ENCODE measurements around the gene SYNE2. TPM values are rescaled to one million over a fixed set of nuclear protein-coding genes. Genes with fewer than 3 reads are reported as not detected.

The SYNE2 gene
- total RNA-seq, 2 experiments from 2014 or later = 69.3 to 143 TPM

GRCh38 chr14:64074961-64075612 is 222.3 kb downstream of the SYNE2 start:
- no peaks in the 10 kb centered on the region for H3K27me3 Mint-ChIP-seq
- H3K4me1 Mint-ChIP-seq = peaks cover 4% of the 10 kb centered on the region
- H3K27ac Mint-ChIP-seq = no peak overlapping the region
- CTCF ChIA-PET = no interaction called here
- H3K36me3 Mint-ChIP-seq = peaks cover 26% of the 10 kb centered on the region
- no peak for ATAC-seq
- DNase-seq = no peak
- no peak overlapping the region for H3K4me3 Mint-ChIP-seq
- no peaks in the 10 kb centered on the region for H3K9me3 Mint-ChIP-seq (ENCODE audit: low read depth)

- CTCF ChIA-PET = no interaction called here
- H3K27ac Mint-ChIP-seq = no peak overlapping the region
- H3K4me1 Mint-ChIP-seq = peaks cover 4% of the 10 kb centered on the region
- no peaks in the 10 kb centered on the region for H3K9me3 Mint-ChIP-seq (ENCODE audit: low read depth)
- no peaks in the 10 kb centered on the region for H3K27me3 Mint-ChIP-seq
- ATAC-seq (no peak), DNase-seq (no peak)
- H3K4me3 Mint-ChIP-seq = no peak overlapping the region
- H3K36me3 Mint-ChIP-seq = peaks cover 29% of the 10 kb centered on the region
Measured at GRCh38 chr14:64075613-64076005, 222.8 kb downstream of the SYNE2 start.

DNA sequence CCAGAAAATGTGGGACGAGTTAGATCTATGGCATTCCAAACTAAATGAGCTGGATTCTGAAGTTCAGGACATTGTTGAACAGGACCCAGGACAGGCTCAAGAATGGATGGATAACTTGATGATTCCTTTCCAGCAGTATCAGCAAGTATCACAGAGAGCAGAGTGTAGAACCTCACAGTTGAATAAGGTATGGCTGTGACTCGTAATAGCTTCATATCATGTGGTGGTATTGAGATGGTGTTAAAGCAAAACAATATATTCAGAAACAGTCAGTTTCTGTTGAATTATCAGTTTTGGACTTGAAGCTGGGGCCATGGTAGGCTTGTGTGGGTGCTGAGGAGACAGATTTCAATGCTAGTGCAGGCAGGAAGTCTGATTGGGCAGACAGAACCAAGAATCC is 227.6 kb downstream of the SYNE2 start:
- CTCF ChIA-PET = no interaction called here
- DNase-seq (no peak), ATAC-seq (no peak)
- no peak overlapping the region for H3K27ac Mint-ChIP-seq
- H3K27me3 Mint-ChIP-seq = no peaks in the 10 kb centered on the region
- no peaks in the 10 kb centered on the region for H3K4me1 Mint-ChIP-seq
- H3K36me3 Mint-ChIP-seq = peaks cover 17% of the 10 kb centered on the region
- H3K4me3 Mint-ChIP-seq = no peak overlapping the region
- no peaks in the 10 kb centered on the region for H3K9me3 Mint-ChIP-seq (ENCODE audit: low read depth)

DNA sequence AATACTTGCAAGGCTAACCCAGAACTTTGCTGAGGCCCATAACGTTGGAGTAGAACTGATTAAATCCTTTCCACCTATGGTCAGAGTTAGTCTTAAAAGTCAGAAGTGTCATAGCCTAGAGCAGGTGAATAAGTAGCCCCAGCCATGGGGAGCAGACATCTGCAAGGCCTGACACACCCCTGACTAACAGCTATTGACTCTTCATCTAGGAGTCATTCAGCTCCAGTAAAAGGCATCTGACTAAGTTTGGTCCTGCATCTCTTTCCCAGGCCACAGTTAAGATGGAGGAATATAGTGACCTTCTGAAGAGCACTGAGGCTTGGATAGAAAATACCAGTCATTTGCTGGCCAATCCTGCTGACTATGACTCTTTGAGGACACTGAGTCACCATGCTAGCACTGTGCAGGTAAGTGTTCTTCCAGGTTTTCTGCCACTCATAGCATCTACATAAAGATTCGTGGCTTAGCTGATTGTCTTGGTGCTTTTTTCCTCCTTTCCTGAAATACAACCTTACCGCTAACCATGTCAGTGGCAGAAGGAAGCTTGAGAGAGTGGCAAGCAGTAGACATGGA is 228.5 kb downstream of the SYNE2 start:
- Mint-ChIP-seq H3K27ac (no peak overlapping the region), H3K36me3 (peaks cover 17% of the 10 kb centered on the region)
- no peak for ATAC-seq

GRCh38 chr14:64082837-64083236 is 230.0 kb downstream of the SYNE2 start:
- DNase-seq (no peak), ATAC-seq (no peak)
- Mint-ChIP-seq H3K9me3 (ENCODE audit: low read depth) (no peaks in the 10 kb centered on the region), H3K4me1 (no peaks in the 10 kb centered on the region), H3K27ac (no peak overlapping the region), H3K4me3 (no peak overlapping the region), H3K36me3 (peaks cover 17% of the 10 kb centered on the region), H3K27me3 (no peaks in the 10 kb centered on the region)
- CTCF ChIA-PET = no interaction called here

More for the DNA sequence above, 228.5 kb downstream of the SYNE2 start:
- Mint-ChIP-seq H3K27me3 (no peaks in the 10 kb centered on the region), H3K9me3 (ENCODE audit: low read depth) (no peaks in the 10 kb centered on the region), H3K4me1 (no peaks in the 10 kb centered on the region), H3K4me3 (no peak overlapping the region)
- CTCF ChIA-PET = interaction anchor here (0.6 kb wide), 1 partner anchor 166 kb away, joined by 3 read pairs; no protein-coding TSS in a partner anchor
- no peak for DNase-seq

DNA sequence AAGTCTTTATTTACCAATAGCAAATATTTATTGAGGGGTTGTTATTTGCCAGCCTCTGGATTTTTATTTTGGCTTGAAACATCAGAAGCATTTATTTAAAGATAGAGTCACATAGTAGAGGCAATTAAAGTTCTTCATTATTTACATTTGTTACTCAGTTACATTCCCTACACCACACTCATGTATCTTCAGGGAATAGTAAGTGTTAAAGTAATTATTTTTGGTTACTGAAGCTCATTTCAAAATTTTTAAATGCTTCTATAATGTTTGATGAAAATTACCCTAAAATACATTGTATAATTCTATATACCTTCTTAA is 235.8 kb downstream of the SYNE2 start:
- Mint-ChIP-seq H3K4me1 (no peaks in the 10 kb centered on the region), H3K4me3 (no peak overlapping the region)
- CTCF ChIA-PET = no interaction called here

DNA sequence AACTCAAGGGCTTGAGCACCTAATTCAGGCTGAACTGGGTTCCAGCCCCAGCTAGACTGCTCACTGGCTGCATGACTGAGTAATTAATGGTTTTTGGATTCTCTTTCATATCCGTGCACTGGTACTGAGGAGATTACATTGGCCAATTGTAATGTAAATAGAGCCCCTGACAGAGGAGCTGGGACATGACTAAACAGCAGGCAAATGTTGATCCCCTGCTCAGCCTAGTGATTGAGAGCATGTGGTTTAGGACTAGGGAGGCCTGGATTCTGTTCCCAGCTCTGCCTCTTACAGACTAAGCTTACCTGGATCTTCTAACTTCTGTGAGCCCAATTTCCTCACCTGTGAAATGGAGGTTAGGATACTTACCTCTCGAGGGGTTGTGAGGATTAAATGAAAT is 237.1 kb downstream of the SYNE2 start:
- CTCF ChIA-PET = no interaction called here
- Mint-ChIP-seq H3K4me1 (no peaks in the 10 kb centered on the region), H3K4me3 (no peak overlapping the region), H3K27ac (no peak overlapping the region), H3K9me3 (ENCODE audit: low read depth) (no peaks in the 10 kb centered on the region), H3K36me3 (peaks cover 14% of the 10 kb centered on the region), H3K27me3 (no peaks in the 10 kb centered on the region)
- DNase-seq = no peak
- ATAC-seq = no peak

More for the DNA sequence above, 235.8 kb downstream of the SYNE2 start:
- Mint-ChIP-seq H3K36me3 (peaks cover 14% of the 10 kb centered on the region), H3K27me3 (no peaks in the 10 kb centered on the region), H3K27ac (no peak overlapping the region), H3K9me3 (ENCODE audit: low read depth) (no peaks in the 10 kb centered on the region)
- no peak for DNase-seq
- ATAC-seq = no peak

GRCh38 chr14:64091217-64091616 is 238.4 kb downstream of the SYNE2 start:
- ATAC-seq (no peak), DNase-seq (no peak)
- CTCF ChIA-PET = no interaction called here
- H3K36me3 Mint-ChIP-seq = peaks cover 14% of the 10 kb centered on the region
- H3K9me3 Mint-ChIP-seq (ENCODE audit: low read depth) = no peaks in the 10 kb centered on the region
- H3K4me3 Mint-ChIP-seq = no peak overlapping the region
- no peak overlapping the region for H3K27ac Mint-ChIP-seq
- H3K4me1 Mint-ChIP-seq = no peaks in the 10 kb centered on the region
- no peaks in the 10 kb centered on the region for H3K27me3 Mint-ChIP-seq

GRCh38 chr14:64092338-64092737 is 239.5 kb downstream of the SYNE2 start:
- Mint-ChIP-seq H3K4me3 (no peak overlapping the region), H3K9me3 (ENCODE audit: low read depth) (no peaks in the 10 kb centered on the region), H3K4me1 (no peaks in the 10 kb centered on the region), H3K27ac (no peak overlapping the region), H3K27me3 (no peaks in the 10 kb centered on the region), H3K36me3 (peaks cover 14% of the 10 kb centered on the region)
- DNase-seq (no peak), ATAC-seq (no peak)
- CTCF ChIA-PET = no interaction called here

DNA sequence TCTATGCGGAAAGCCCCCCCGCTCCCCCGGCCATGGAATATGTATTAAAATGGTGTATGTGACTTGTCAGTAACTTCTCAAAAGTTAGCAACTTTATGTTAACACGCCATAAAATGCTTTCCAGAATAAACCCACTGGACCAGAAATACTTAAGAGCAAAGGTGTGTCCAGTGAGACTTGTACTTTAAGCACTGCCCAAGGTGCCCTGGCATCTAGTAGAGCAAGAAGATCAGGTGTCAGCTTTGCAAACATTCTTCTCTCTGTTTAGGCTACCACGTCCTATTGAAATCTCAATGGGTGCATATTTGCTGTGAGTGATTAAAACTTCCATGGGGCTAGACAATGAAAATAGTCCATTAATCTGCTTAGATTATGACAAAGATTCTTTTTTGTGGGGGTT is 240.1 kb downstream of the SYNE2 start:
- Mint-ChIP-seq H3K36me3 (peaks cover 17% of the 10 kb centered on the region), H3K4me1 (no peaks in the 10 kb centered on the region), H3K27ac (no peak overlapping the region), H3K4me3 (no peak overlapping the region), H3K27me3 (no peaks in the 10 kb centered on the region), H3K9me3 (ENCODE audit: low read depth) (no peaks in the 10 kb centered on the region)
- CTCF ChIA-PET = no interaction called here
- DNase-seq = no peak
- ATAC-seq = no peak

DNA sequence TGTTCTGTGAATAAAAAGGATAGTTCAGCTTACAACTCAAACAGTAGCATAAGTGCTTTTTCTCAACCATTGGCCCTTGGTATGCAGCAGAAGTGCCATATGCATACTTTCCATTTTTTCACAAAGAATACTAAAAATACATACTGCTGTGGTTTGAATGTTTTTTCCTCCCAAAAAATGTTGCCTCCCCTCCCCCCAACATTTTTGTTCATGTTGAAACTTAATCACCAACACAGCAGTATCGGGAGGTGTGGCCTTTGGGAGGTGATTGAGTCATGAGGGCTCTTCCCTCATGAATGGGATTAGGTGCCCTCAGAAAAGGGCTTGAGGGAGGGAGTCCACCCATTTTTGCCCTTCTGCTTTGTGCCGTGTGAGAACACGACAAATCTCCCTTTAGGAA is 242.8 kb downstream of the SYNE2 start:
- H3K27ac Mint-ChIP-seq = no peak overlapping the region
- H3K4me3 Mint-ChIP-seq = no peak overlapping the region
- H3K4me1 Mint-ChIP-seq = no peaks in the 10 kb centered on the region
- no peak for DNase-seq
- no peaks in the 10 kb centered on the region for H3K9me3 Mint-ChIP-seq (ENCODE audit: low read depth)
- ATAC-seq = no peak
- no peaks in the 10 kb centered on the region for H3K27me3 Mint-ChIP-seq
- CTCF ChIA-PET = no interaction called here
- H3K36me3 Mint-ChIP-seq = peaks cover 26% of the 10 kb centered on the region

DNA sequence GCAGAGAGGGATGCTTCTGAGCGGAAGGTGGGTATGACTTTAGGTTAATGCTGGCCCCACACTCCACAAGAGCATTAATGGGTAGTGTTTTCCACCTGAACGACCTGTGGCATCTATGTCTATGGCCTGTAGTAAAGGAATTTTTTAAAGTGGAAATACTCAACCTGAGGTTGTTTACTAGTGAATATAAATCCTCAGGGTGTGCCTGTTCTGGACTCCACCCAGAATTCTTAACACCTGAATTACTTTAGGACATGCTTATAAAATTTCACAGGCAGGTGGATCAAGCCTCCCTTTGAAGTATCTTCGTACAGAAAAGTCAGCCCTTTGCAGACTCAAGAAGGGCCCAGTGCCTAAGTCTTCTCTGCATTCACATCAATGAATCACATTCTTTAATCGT is 245.3 kb downstream of the SYNE2 start:
- Mint-ChIP-seq H3K4me3 (no peak overlapping the region), H3K4me1 (no peaks in the 10 kb centered on the region), H3K36me3 (peaks cover 29% of the 10 kb centered on the region), H3K27me3 (no peaks in the 10 kb centered on the region), H3K9me3 (ENCODE audit: low read depth) (no peaks in the 10 kb centered on the region), H3K27ac (no peak overlapping the region)
- ATAC-seq (no peak), DNase-seq (no peak)
- CTCF ChIA-PET = no interaction called here

- no peak for DNase-seq
- Mint-ChIP-seq H3K36me3 (peaks cover 26% of the 10 kb centered on the region), H3K9me3 (ENCODE audit: low read depth) (no peaks in the 10 kb centered on the region), H3K4me1 (no peaks in the 10 kb centered on the region), H3K27me3 (no peaks in the 10 kb centered on the region), H3K4me3 (no peak overlapping the region), H3K27ac (no peak overlapping the region)
- no peak for ATAC-seq
- CTCF ChIA-PET = no interaction called here
Measured at GRCh38 chr14:64107438-64107837, 254.6 kb downstream of the SYNE2 start.

GRCh38 chr14:64109819-64110554 is 257.2 kb downstream of the SYNE2 start:
- H3K27ac Mint-ChIP-seq = no peak overlapping the region
- no peaks in the 10 kb centered on the region for H3K27me3 Mint-ChIP-seq
- H3K4me1 Mint-ChIP-seq = peaks cover 5% of the 10 kb centered on the region
- H3K9me3 Mint-ChIP-seq (ENCODE audit: low read depth) = no peaks in the 10 kb centered on the region
- no peak for ATAC-seq
- no peak overlapping the region for H3K4me3 Mint-ChIP-seq
- H3K36me3 Mint-ChIP-seq = peaks cover 12% of the 10 kb centered on the region
- CTCF ChIA-PET = interaction anchor here (1.6 kb wide), 1 partner anchor 18 kb away, joined by 3 read pairs; no protein-coding TSS in a partner anchor
- DNase-seq = no peak
